Neural cell (in vitro differentiated cells): Measurements from ENCODE around the gene DOCK8. TPM values are rescaled to one million over a fixed set of nuclear protein-coding genes. Genes with fewer than 3 reads are reported as not detected.

Experiments used
- H2AFZ ChIP-seq: fragments of 200-600, 300-800 bp; sonication (generic), shearing (Covaris generic); 2 replicates; pipeline ENCODE4 v1.6.0; 2014; ENCODE audit warnings: low read depth, mild to moderate bottlenecking, antibody characterized with exemption, low read length, moderate library complexity
- H3F3A ChIP-seq: fragments of 200-600 bp; shearing (Covaris generic); 2 replicates; pipeline ENCODE4 v1.6.1; 2016; ENCODE audit warnings: mild to moderate bottlenecking, moderate library complexity, mixed read lengths, antibody characterized with exemption, low read length; ENCODE audit not compliant: insufficient read depth, poor library complexity, severe bottlenecking
- H3K27ac ChIP-seq: fragments of 200-600, 300-800 bp; sonication (generic), shearing (Covaris generic); 2 replicates; pipeline ENCODE4 v1.5.1; 2014; ENCODE audit warnings: mild to moderate bottlenecking, low read length, moderate library complexity
- H3K27me3 ChIP-seq: fragments of 300-800, 200-600 bp; sonication (generic), shearing (Covaris generic); 2 replicates; pipeline ENCODE4 v1.6.0; 2014; ENCODE audit warnings: mild to moderate bottlenecking, low read depth, low read length, moderate library complexity; ENCODE audit not compliant: insufficient read depth
- H3K36me3 ChIP-seq: fragments of 300-800, 200-600 bp; sonication (generic), shearing (Covaris generic); 2 replicates; pipeline ENCODE4 v1.5.1; 2014; ENCODE audit warnings: mild to moderate bottlenecking, antibody characterized with exemption, low read length, moderate library complexity; ENCODE audit not compliant: insufficient read depth
- H3K4me2 ChIP-seq: fragments of 300-800, 200-600 bp; sonication (generic), shearing (Covaris generic); 2 replicates; pipeline ENCODE4 v1.6.0; 2014; ENCODE audit warnings: mild to moderate bottlenecking, low read length
- H3K4me3 ChIP-seq: fragments of 300-800, 200-600 bp; sonication (generic), shearing (Covaris generic); 2 replicates; pipeline ENCODE4 v1.5.1; 2014; ENCODE audit warnings: mild to moderate bottlenecking, low read length, moderate library complexity
- H3K79me2 ChIP-seq: fragments of 200-600 bp; shearing (Covaris generic); replicated peaks from 2 replicates; pipeline ENCODE4 v1.6.0; 2014; ENCODE audit warnings: mild to moderate bottlenecking, low read length, moderate library complexity; ENCODE audit not compliant: insufficient read depth
- H3K9ac ChIP-seq: fragments of 300-800, 200-600 bp; sonication (generic), shearing (Covaris generic); 2 replicates; pipeline ENCODE4 v1.6.1; 2016; ENCODE audit warnings: mild to moderate bottlenecking, low read length, mixed read lengths
- H3K9me2 ChIP-seq: fragments of 200-600 bp; shearing (Covaris generic); 2 replicates; pipeline ENCODE4 v1.6.1; 2016; ENCODE audit warnings: mild to moderate bottlenecking, low read length, mixed read lengths; ENCODE audit not compliant: insufficient read depth
- H3K9me3 ChIP-seq: fragments of 200-600, 300-800 bp; sonication (generic), shearing (Covaris generic); 2 replicates; pipeline ENCODE4 v1.6.1; 2016; ENCODE audit warnings: mild to moderate bottlenecking, mixed run types, low read length, moderate library complexity, mixed read lengths
- H4K20me1 ChIP-seq: fragments of 200-600 bp; shearing (Covaris generic); 2 replicates; pipeline ENCODE4 v1.6.1; 2016; ENCODE audit warnings: mild to moderate bottlenecking, mixed run types; ENCODE audit not compliant: insufficient read depth
- CTCF ChIP-seq: fragments of 450-650 bp; IDR thresholded peaks from 2 replicates; pipeline ENCODE4 v1.5.1; 2014; ENCODE audit warnings: antibody characterized with exemption, mild to moderate bottlenecking, moderate library complexity; ENCODE audit not compliant: poor library complexity, severe bottlenecking
- EP300 ChIP-seq: fragments of 450-650 bp; conservative IDR thresholded peaks from 2 replicates; pipeline ENCODE4 v1.6.1; 2014; ENCODE audit warnings: antibody characterized with exemption, mild to moderate bottlenecking, moderate library complexity; ENCODE audit not compliant: poor library complexity, severe bottlenecking
- EZH2 ChIP-seq: fragments of 200-600, 300-800 bp; shearing (Covaris generic), sonication (generic); IDR thresholded peaks from 2 replicates; pipeline ENCODE4 v1.6.1; 2014; ENCODE audit warnings: antibody characterized with exemption, low read length, borderline replicate concordance, mild to moderate bottlenecking; ENCODE audit not compliant: insufficient read depth, poor library complexity, severe bottlenecking
- MXI1 ChIP-seq: fragments of 450-650 bp; conservative IDR thresholded peaks from 2 replicates; pipeline ENCODE4 v1.6.1; 2014; ENCODE audit warnings: antibody characterized with exemption, mild to moderate bottlenecking; ENCODE audit not compliant: poor library complexity, severe bottlenecking
- POLR2AphosphoS5 ChIP-seq: IDR thresholded peaks from 2 replicates; pipeline ENCODE4 v1.6.1; 2012
- RAD21 ChIP-seq: fragments of 450-650 bp; conservative IDR thresholded peaks from 2 replicates; pipeline ENCODE4 v1.6.1; 2014; ENCODE audit warnings: antibody characterized with exemption, mild to moderate bottlenecking, moderate library complexity
- REST ChIP-seq: IDR thresholded peaks from 2 replicates; pipeline ENCODE4 v1.6.1; 2012; ENCODE audit warnings: borderline replicate concordance
- SMC3 ChIP-seq: fragments of 450-650 bp; conservative IDR thresholded peaks from 2 replicates; pipeline ENCODE4 v1.6.1; 2014; ENCODE audit warnings: antibody characterized with exemption, mild to moderate bottlenecking, moderate library complexity; ENCODE audit not compliant: poor library complexity
- TAF1 ChIP-seq: IDR thresholded peaks from 2 replicates; pipeline ENCODE4 v1.6.1; 2012; ENCODE audit warnings: low read depth
- polyA plus RNA-seq: library from polyadenylated mRNA; depleted of rRNA; stranded (reverse); fragments of >200 nt; gene quantifications from 2 replicates; pipeline ENCODE4 v1.2.3, GENCODE V29; 2014

The DOCK8 gene
- polyA plus RNA-seq, 1 donor from 2014 or later, result not detected

- Histone ChIP-seq H3K79me2 (no peaks in the 10 kb centered on the region), H2AFZ (no peak overlapping the region), H3K4me3 (no peak overlapping the region), H3K27ac (no peak overlapping the region), H3K27me3 (no peaks in the 10 kb centered on the region), H3K9me3 (no peaks in the 10 kb centered on the region), H3K4me2 (no peak overlapping the region), H3K9ac (no peak overlapping the region), H3K9me2 (no peaks in the 10 kb centered on the region), H3K36me3 (no peaks in the 10 kb centered on the region), H4K20me1 (no peaks in the 10 kb centered on the region), H3F3A (no peaks in the 10 kb centered on the region)
- no peak for TF ChIP-seq TAF1
- no peak for TF ChIP-seq REST
- no peak for TF ChIP-seq SMC3
- TF ChIP-seq POLR2AphosphoS5, result no peak
- TF ChIP-seq CTCF, result no peak
- TF ChIP-seq EP300, result no peak
- TF ChIP-seq EZH2, result no peak
- TF ChIP-seq RAD21, result no peak
- TF ChIP-seq MXI1, result no peak
Observed at GRCh38 chr9:462606-463005, 247.9 kb downstream of the DOCK8 start.

GRCh38 chr9:463455-464171 is 248.9 kb downstream of the DOCK8 start:
- Histone ChIP-seq H3K4me2 (no peak overlapping the region), H3K9me2 (no peaks in the 10 kb centered on the region), H3K4me3 (no peak overlapping the region), H4K20me1 (no peaks in the 10 kb centered on the region), H3K27me3 (no peaks in the 10 kb centered on the region), H3K27ac (no peak overlapping the region), H3K79me2 (no peaks in the 10 kb centered on the region), H3K9ac (no peak overlapping the region), H3F3A (no peaks in the 10 kb centered on the region), H3K9me3 (no peaks in the 10 kb centered on the region), H2AFZ (no peak overlapping the region), H3K36me3 (no peaks in the 10 kb centered on the region)
- TF ChIP-seq CTCF (no peak), TAF1 (no peak), EP300 (no peak), MXI1 (no peak), EZH2 (no peak), POLR2AphosphoS5 (no peak), REST (no peak), RAD21 (no peak), SMC3 (no peak)
